HG03196 (cell line): ENCODE measurements around the gene LIN9.

Experiments used
- ATAC-seq: cut with Tn5 transposase; IDR thresholded peaks from one replicate; pipeline ENCODE4 v1.9.1; 2021; ENCODE audit not compliant: unreplicated experiment

The LIN9 gene

DNA sequence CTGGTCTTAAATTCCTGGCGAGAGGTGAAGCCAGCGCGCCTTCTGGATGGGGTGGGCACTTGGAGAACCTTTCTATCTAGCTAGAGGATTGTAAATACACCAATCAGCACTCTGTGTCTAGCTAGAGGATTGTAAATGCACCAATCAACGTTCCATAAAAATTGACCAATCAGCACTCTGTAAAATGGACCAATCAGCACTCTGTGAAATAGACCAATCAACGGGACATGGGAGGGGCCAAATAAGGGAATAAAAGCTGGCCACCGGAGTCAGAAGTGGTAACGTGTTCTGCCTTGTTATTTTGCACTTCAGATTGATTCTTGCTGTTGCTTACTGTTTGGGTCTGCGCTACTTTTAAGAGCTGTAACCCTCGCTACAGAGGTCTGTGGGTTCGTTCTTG is 12.0 kb upstream of the LIN9 start:
- no peak for ATAC-seq

DNA sequence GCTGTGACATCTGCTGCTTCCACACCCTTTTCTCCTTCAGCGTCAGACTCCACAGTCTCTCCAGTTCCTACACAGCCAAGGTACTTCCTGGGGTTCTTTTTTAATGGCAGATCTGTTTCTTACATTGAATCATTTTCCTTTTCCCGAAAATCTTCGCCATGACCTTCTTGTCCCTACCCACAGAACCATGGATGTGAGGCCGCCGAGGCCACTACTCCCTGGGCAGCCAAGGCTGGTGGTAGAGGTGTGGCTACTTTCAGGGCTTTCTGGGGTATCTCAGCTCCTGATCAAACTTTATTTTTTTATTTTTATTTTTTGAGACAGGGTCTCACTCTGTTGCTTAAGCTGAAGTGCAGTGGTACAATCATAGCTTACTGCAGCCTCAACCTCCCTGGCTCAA is 9.5 kb upstream of the LIN9 start:
- no peak for ATAC-seq

DNA sequence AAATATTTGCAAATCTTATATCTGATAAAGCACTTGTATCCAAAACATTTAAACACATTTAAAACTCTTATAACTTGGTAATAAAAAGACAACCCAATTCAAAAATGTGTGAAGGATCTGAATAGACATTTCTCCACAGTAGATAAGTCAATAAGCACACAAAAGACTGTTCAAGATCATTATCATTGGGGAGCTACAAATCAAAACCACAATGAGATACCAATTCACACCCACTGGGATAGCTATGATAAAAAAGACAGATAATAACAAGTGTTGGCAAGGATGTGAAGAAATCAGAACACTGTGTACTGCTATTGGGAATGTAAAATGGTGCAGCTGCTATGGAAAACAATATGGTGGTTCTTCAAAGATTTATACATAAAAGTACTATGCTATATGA is 5.1 kb upstream of the LIN9 start:
- no peak for ATAC-seq

DNA sequence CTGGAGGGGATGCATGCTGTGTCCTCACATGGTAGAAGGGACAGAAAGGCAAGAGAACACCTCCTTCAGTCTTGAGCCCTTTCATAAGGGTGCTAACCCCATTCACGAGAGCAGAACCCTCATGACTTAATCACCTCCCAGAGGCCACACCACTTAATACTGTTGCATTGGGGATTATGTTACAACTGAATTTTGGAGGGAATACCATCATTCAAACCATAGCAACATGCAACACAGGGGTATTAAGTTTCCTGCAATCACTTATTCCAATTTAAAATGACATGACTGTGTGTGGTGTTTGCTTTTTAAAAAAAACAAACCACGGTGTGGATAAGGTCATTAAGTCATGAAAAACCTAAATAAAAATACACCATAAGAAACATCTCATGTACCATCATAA is 3.1 kb upstream of the LIN9 start:
- no peak for ATAC-seq

DNA sequence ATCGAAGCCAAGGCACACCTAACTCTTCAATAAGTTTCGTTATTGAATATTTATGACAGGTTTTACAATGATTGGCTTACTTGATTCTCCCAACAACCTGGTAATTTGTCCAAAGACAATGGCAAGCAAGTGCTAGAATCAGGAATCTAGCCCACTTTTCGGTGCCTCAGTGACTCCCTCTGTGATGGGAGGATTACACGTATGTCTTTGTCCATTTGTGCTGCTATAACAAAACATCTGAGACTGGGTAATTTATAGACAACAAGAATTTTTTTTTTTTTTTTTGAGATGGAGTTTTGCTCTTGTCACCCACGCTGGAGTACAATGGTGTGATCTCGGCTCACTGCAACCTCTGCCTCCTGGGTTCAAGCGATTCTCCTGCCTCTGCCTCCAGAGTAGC is 2.4 kb upstream of the LIN9 start:
- no peak for ATAC-seq

DNA sequence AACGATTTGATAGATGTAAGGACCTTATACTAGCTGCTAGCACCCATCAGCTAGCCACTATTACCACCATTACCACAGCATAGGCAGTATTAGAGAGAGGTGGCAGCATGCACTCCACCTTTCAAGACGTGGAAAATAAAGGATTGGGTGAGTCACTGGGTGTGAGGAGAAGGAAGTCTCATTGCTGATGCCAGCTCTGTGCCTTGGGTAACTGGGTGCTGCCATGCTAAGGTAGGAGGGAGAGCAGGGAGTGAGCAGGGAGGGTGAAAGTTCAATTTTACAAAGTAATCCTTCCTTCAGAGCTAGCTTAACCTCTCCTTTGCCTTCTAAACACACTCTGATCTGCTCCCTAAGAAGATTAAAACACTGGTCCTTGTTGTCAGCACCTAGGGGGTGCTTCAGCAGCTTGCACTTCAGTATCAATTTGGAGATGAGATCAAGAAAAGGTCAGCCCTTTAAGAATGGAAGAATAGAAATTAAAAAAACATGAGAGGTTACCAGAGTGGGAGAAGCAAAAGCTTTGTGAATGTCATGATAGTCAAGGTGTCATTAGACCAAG is 1.8 kb upstream of the LIN9 start:
- no peak for ATAC-seq

DNA sequence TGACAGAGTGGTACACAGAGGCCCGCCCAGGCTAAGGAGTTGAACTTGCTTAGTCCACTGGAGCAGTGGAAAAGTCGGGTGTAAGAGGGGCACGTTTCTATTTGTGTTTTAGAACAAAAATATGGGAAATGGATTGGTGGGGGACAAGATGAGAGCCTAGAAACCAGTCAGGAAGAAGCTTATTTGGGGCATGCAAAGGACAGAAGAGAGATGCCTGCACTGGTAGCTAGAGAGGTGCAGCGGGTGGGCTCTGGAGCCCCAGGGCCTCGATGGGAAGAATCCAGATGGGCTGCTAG is 1.2 kb upstream of the LIN9 start:
- ATAC-seq: no peak

DNA sequence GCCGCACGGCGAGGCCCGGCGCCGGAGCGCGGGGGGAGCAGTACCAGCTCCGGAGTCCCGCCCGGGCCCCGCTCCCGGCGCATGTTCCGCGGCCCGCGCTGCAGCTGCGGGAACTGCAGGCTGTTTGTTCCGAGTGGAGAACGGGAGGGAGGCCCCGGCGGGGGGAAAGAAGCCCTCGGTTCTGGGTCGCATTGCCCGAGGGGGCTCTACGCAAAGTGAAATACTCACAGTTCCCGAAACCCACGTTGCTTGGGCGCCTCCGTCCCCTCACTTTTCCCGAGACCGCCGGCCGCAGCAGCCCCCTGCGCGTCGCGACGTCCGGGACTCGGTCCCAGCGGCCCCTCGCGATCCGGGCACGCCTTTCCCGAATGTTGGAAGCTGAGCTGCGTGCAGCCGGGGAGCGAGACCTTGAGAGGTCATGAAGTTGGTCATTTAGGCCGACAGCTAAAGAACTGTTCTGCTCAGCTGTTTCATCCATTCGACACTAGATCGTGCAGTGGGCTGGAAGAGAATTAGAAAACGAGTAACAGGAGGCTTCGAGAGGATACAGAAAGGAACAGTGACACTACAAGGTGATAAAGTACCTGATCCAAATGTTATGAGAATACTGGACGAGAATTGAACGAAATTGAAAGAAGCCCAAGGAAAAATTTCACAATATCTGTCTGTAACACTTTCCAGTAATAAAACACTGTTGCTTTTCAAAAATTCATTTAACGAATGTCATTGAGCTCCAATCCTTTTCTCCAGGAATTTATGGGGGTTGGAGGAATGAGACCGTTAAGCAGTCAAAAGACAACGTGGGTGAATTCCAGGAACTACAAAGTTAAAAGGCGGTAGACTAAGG is 657 bp upstream of the LIN9 start:
- ATAC-seq: peak; percentile 38

DNA sequence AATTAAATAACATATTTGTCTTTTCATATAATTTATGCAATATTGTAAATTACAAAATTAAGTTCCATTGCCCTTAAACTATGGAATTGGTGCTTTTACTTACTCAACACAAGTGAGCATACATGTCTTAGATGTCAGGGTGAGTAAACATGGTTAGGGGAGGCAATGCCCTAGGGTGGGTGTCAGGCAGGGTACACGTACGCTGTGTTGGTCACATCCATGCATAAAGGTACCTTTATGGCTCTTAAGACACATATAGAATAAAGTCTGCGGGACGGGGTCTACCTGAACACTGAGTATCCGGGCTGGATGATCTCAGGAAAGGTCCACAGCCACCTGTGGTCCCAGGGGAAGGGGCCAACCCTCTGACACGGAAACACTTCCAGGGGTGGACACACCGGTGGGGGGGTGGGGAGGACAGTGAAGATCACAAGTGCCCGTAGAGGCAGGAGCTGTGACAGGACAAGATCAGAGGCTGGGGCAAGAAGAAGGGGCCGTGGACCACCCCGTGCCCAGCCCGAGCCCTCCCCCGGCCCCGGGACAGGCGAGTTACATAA is 720 bp downstream of the LIN9 start:
- peak; percentile 17 for ATAC-seq

DNA sequence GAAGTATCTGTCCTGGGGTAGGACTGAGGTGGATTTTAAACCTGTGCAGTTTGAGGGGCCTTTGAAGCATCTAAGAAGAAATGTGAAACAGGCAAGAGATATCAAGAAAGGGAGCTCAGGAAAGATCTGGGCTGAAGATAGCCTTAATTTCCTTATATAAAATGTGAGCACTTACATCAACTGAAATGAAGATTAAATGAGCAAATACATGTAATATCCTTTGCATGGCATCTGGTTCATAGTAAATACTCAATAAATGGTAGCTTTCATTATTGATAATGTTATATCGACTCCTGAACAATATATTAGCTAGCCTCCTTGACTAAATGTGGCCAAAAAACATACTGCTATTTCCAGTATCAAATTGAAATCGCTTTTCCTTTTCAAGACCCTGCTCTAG is 2.5 kb downstream of the LIN9 start:
- ATAC-seq: no peak

DNA sequence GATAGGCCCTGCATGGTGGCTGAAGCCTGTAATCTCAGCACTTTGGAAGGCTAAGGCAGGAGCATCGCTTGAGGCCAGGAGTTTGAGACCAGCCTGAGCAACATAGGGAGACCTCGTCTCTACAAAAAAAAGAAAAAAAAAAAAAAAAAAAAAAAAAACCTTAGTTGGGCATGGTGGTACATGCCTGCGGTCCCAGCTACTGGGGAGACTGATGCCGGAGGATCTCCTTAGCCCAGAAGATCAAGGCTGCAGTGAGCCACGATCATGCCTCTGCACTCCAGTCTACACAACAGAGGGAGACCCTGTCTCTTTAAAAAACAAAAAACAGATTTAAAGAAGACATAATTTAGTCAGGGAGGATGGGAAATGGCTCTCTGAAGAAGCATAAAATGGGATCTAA is 3.8 kb downstream of the LIN9 start:
- no peak for ATAC-seq

DNA sequence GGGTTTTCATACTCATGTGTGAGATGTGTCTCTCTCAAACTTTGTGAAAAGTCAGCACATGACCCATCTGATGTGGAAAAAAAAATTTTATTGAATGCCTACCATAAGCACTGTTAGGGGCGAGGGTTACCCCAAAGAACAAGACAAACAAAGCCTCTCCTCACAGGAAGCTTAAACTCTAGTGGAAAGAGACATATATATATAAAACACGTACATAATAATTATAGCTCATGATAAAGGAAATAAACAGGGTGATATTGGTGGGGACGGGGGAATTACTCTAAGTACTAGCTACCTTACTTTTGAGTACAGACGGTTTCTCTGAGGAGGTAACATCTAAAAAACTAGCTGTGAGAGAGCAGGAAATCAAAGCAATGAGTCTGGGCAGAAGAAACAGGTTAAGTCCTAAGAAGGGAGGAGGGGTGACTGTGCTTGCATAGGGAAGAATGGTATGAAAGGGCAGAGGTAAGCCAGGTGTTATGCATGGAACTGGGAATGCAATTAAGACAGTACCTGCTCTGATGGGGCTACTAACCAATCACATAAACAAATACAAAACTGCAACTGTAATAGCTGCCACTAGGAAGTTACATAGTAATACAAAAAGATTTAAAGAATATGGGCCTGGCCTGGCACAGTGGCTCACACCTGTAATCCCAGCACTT is 4.5 kb downstream of the LIN9 start:
- no peak for ATAC-seq

DNA sequence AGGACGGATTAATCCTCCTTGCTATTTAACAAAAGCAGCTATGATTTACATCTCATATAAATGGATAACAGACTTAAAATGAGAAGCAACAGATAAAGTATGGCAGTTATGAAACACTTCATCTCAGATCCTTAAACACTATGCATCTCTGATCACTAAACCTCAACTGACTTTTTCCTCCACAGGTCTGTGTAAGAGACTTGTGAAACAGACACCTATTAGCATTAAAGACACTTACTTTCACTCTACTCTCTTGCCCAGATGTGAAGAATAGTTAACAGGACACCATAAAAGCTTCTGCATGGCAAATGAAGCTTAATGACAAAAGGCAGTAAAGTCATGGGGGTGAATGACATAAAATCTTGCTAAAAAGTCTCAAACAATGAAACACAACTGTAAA is 6.2 kb downstream of the LIN9 start:
- no peak for ATAC-seq

DNA sequence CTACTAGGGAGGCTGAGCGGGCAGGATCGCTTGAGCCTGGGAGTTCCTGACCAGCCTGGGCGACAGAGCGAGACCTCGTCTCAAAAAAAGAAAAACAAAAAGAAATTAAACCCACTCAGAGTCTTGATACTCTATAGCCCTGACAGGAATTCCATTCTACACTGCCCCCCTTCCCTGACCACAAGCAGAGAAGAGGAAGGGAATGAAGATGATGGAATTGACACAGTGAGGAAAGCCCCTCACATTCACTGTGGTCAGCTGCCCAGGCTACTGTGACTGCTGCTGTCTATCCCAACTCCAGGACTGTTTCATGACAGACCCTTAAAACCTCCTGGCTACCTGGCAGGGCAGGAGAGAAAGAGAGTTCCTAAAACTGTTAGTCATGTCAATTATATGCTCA is 12.1 kb downstream of the LIN9 start:
- no peak for ATAC-seq

DNA sequence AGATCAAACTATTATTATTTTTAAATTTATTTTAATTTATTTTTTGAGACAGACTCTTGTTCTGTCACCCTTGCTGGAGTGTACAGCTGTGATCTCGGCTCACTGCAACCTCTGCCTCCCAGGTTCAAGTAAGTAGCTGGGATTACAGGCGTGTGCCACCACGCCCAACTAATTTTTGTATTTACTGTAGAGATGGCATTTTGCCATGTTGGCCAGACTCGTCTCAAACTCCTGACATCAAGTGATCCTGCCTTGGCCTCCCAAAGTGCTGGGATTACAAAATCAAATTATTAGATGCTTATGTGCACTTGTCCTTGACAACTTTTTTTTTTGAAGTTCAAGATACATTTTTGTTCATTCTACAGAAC is 15.4 kb downstream of the LIN9 start:
- ATAC-seq: no peak

DNA sequence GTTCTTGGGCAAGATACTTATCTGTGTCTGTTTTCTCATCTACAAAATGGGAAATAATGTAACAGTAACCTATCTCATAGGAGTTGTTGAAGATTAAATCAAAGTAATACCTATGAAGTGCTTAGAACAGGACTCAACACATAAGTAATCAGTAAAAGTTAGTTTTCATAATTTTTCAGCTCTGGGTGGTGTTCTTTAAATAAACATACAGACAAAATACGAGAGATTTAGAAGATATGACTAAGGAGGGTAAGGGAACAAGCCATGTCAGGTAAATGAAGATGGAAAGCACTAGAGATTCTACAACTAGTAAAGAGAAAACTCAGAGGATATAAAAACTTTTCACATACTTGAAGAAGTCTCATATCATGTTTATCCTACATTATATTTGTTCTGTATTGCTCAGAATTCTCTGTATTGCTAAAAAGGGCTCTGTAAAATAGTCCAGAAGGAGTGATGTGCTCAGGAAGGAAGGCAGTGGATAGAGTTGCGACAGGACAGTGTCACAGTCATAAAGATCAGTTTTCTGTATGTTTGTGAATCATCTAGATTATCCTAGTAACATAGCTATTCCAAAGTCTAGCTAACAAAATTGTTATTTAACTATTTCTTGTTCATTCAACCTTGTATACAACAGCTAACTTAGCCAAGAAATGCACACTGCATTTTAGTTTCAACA is 16.0 kb downstream of the LIN9 start:
- no peak for ATAC-seq

DNA sequence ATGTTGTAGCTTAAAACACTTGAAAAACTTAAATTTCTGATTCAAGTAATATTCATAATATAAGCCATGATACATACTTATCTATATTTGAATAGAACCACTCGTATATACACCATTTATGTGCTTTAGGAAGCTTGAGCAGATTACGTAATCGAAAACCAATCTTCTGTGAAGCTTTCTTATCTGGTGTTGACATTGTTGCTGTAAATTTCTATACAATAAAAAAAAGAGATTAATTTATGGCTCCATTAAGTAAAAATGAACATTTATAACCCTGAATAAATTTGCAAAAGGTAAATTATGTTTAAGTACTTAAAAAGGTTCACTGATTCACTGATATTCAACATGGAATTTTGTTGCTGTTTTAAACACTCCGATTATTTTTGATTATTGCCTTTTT is 21.4 kb downstream of the LIN9 start:
- no peak for ATAC-seq

DNA sequence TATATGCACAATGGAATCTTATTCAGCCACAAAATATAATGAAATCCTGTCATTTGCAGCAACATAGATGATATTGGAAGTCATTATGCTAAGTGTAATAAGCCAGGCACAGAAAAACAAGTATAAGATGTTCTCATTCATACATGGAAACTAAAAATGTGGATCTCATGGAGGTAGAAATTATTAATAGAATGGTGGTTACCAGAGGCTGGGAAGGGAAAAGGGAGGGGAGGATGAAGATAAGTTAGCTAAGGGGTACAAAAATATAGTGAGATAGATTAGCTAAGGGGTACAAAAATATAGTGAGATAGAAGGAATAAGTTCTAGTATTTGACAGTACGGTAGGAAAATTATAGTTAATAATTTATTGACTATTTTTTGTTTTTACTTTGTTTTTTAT is 27.9 kb downstream of the LIN9 start:
- ATAC-seq: no peak

DNA sequence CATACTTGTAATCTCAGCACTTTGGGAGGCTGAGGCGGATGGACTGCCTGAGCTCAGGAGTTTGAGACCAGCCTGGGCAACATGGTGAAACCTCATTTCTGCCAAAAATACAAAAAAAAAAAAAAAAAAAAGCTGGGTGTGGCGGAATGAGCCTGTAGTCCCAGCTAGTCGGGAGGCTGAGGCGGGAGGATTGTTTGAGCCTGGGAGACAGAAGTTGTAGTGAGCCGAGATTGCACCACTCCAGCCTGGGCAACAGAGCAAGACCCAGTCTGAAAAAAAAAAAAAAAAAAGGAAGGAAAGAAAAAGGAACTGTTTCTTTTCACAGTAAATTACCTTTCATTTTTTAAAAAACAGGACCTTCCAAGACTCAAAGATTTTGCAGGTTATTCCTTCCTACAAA is 29.5 kb downstream of the LIN9 start:
- ATAC-seq: no peak

DNA sequence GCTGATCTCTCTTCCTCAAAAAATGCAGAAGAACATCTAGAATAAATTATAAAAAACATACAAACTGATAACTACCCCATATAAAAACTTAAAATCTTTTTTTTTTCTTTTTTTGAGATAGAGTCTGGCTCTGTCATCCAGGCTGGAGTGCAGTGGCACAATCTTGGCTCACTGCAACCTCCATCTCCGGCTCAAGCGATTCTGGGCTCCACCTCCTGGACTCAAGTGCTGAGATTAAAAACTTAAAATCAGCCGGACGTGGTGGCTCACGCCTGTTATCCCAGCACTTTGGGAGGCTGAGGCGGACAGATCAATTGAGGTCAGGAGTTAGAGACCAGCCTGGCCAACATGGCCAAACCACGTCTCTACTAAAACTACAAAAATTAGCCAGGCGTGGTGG is 31.1 kb downstream of the LIN9 start:
- no peak for ATAC-seq

DNA sequence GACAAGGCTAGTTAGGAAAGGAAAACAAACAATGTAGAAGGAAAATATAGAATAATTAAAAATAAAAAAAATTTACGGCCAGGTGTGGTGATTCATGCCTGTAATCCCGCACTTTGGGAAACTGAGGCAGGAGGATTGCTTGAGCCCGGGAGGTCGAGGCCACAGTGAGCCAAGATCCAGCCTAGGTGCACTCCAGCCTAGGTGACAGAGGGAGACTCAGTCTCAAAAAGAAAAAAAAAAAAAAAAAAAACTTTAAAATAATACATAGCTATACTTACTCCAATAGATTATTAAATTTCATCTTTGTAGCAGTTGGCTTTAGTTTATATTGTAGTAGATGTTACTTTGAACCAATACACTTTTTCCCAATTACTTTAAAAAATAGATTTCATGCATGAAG is 32.0 kb downstream of the LIN9 start:
- ATAC-seq: no peak
